Measurements from ENCODE around the gene IFNL4.

DNA sequence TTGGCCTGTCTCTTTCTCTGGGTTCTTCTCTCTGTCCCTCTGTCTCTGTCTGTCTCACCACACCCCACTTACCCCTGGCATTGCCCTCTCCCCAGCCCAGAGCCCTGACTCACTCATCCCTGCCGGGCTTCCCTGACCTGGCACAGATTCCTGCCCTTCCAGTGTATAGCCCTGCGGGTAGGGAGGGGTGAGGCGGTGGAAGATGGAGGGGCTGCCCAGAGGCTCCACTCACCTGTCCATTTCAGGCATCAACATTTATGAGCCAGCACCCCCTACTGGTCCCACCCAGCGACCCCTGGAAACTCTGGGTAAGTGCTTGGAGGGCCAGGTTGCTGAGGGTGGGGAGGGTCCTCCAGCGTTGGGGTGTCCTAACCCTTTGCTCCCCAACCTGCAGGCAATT lies 50.8 kb downstream of the IFNL4 start:
- TF ChIP-seq, protein P1, sequence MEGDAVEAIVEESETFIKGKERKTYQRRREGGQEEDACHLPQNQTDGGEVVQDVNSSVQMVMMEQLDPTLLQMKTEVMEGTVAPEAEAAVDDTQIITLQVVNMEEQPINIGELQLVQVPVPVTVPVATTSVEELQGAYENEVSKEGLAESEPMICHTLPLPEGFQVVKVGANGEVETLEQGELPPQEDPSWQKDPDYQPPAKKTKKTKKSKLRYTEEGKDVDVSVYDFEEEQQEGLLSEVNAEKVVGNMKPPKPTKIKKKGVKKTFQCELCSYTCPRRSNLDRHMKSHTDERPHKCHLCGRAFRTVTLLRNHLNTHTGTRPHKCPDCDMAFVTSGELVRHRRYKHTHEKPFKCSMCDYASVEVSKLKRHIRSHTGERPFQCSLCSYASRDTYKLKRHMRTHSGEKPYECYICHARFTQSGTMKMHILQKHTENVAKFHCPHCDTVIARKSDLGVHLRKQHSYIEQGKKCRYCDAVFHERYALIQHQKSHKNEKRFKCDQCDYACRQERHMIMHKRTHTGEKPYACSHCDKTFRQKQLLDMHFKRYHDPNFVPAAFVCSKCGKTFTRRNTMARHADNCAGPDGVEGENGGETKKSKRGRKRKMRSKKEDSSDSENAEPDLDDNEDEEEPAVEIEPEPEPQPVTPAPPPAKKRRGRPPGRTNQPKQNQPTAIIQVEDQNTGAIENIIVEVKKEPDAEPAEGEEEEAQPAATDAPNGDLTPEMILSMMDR (IDR thresholded peaks at IDR 0.05; ENCODE audit: extremely low read depth in 1 of 2, insufficient read depth in 1 of 2, low read depth in 1 of 2, low read length in 2 of 2) = no peak
- TF ChIP-seq FOS (IDR thresholded peaks at IDR 0.05; ENCODE audit: borderline replicate concordance, insufficient read depth, low read length) (no peak), POLR2AphosphoS5 (IDR thresholded peaks at IDR 0.05; ENCODE audit: insufficient read depth, low read depth, low read length) (no peak), EZH2 (IDR thresholded peaks at IDR 0.05; ENCODE audit: borderline replicate concordance, low read depth, low read length, severe bottlenecking) (no peak), POLR2A (IDR thresholded peaks at IDR 0.05; ENCODE audit: low read depth, low read length) (no peak), MYC (IDR thresholded peaks at IDR 0.05; ENCODE audit: low read depth, low read length) (no peak), JUN (IDR thresholded peaks at IDR 0.05; ENCODE audit: borderline replicate concordance, insufficient read depth, insufficient read length, low read depth) (no peak)
- TF ChIP-seq, protein P2, sequence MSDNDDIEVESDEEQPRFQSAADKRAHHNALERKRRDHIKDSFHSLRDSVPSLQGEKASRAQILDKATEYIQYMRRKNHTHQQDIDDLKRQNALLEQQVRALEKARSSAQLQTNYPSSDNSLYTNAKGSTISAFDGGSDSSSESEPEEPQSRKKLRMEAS (IDR thresholded peaks at IDR 0.05; ENCODE audit: insufficient read depth, insufficient read length) = no peak

All from endothelial cell of umbilical vein (primary cell).